WTC11 (cell line): ENCODE results near the gene TRIM9. TPM values are rescaled to one million over a fixed set of nuclear protein-coding genes. Genes with fewer than 3 reads are reported as not detected.

Experiments used
- ATAC-seq: fragments of 200-7000 bp; cut with Tn5 transposase; 2 replicates; pipeline ENCODE4 v1.10.0; 2021; ENCODE audit warnings: mild to moderate bottlenecking, moderate library complexity
- CTCF ChIA-PET: fragments of 300-600 bp; sonication (Branson Sonifier 250); formaldehyde crosslinking; loops from one replicate; lab custom pipeline; 2021; ENCODE audit warnings: antibody characterized with exemption; lab: Charles Lee
- POLR2A ChIA-PET: fragments of 350-600 bp; sonication (Branson Sonifier 250); formaldehyde crosslinking; loops from one replicate; lab custom pipeline; 2021; ENCODE audit warnings: antibody characterized with exemption; lab: Charles Lee
- DNase-seq: peaks from one replicate; pipeline ENCODE4 v3.0.0; 2021; ENCODE audit warnings: low spot score
- H3K27ac Mint-ChIP-seq: 2 replicates; pipeline ENCODE4 v1.8.0; 2021; ENCODE audit warnings: mixed read lengths
- H3K27me3 Mint-ChIP-seq: 2 replicates; pipeline ENCODE4 v1.8.0; 2021; ENCODE audit warnings: low read depth, mild to moderate bottlenecking, moderate library complexity, mixed read lengths
- H3K36me3 Mint-ChIP-seq: 2 replicates; pipeline ENCODE4 v1.8.0; 2021; ENCODE audit warnings: mixed read lengths
- H3K4me1 Mint-ChIP-seq: 2 replicates; pipeline ENCODE4 v1.8.0; 2022; ENCODE audit warnings: mixed read lengths
- H3K4me3 Mint-ChIP-seq: 2 replicates; pipeline ENCODE4 v1.8.0; 2021; ENCODE audit warnings: mild to moderate bottlenecking, moderate library complexity, mixed read lengths
- H3K9me3 Mint-ChIP-seq: 2 replicates; pipeline ENCODE4 v1.8.0; 2021; ENCODE audit warnings: mixed read lengths
- ARID4B ChIP-seq: sonication (generic); formaldehyde crosslinking; IDR thresholded peaks from 2 replicates; pipeline ENCODE4 v1.8.0; 2023; ENCODE audit warnings: missing genetic modification reagents, mild to moderate bottlenecking, borderline replicate concordance
- ATF2 ChIP-seq: sonication (generic); formaldehyde crosslinking; IDR thresholded peaks from 2 replicates; pipeline ENCODE4 v1.8.1; 2022; ENCODE audit warnings: low read depth, missing genetic modification reagents, borderline replicate concordance
- CREB1 ChIP-seq: sonication (generic); formaldehyde crosslinking; IDR thresholded peaks from 2 replicates; pipeline ENCODE4 v1.8.0; 2023; ENCODE audit warnings: mild to moderate bottlenecking, missing genetic modification reagents
- ELF4 ChIP-seq: sonication (generic); formaldehyde crosslinking; IDR thresholded peaks from 2 replicates; pipeline ENCODE4 v1.8.1; 2022; ENCODE audit warnings: low read depth, mild to moderate bottlenecking, moderate library complexity, missing genetic modification reagents
- EMX1 ChIP-seq: fragments of 250-450 bp; sonication (Bioruptor Pico); IDR thresholded peaks from 2 replicates; pipeline ENCODE4 v1.8.0; 2021; ENCODE audit warnings: mild to moderate bottlenecking
- GABPB1 ChIP-seq: sonication (generic); formaldehyde crosslinking; IDR thresholded peaks from 2 replicates; pipeline ENCODE4 v1.8.1; 2023; ENCODE audit warnings: mild to moderate bottlenecking, missing genetic modification reagents
- HMGA2 ChIP-seq: fragments of 250-450 bp; sonication (Bioruptor Pico); IDR thresholded peaks from 2 replicates; pipeline ENCODE4 v1.4.0; 2021; ENCODE audit warnings: mild to moderate bottlenecking, moderate library complexity
- MYBL2 ChIP-seq: sonication (generic); formaldehyde crosslinking; IDR thresholded peaks from 2 replicates; pipeline ENCODE4 v1.8.1; 2023; ENCODE audit warnings: mild to moderate bottlenecking, moderate library complexity, missing genetic modification reagents
- NR1H2 ChIP-seq: sonication (generic); formaldehyde crosslinking; IDR thresholded peaks from 2 replicates; pipeline ENCODE4 v1.9.0; 2021; ENCODE audit warnings: mild to moderate bottlenecking, moderate library complexity, missing genetic modification reagents
- RELA ChIP-seq: sonication (generic); formaldehyde crosslinking; IDR thresholded peaks from 2 replicates; pipeline ENCODE4 v1.8.1; 2022; ENCODE audit warnings: missing genetic modification reagents, mild to moderate bottlenecking, borderline replicate concordance
- TCF7 ChIP-seq: sonication (generic); formaldehyde crosslinking; IDR thresholded peaks from 2 replicates; pipeline ENCODE4 v1.8.0; 2022; ENCODE audit warnings: mild to moderate bottlenecking, low read depth, missing genetic modification reagents, moderate library complexity
- USF2 ChIP-seq: sonication (generic); formaldehyde crosslinking; IDR thresholded peaks from 2 replicates; pipeline ENCODE4 v1.8.1; 2023; ENCODE audit warnings: mild to moderate bottlenecking, missing genetic modification reagents, moderate library complexity
- ZBTB43 ChIP-seq: sonication (generic); formaldehyde crosslinking; IDR thresholded peaks from 2 replicates; pipeline ENCODE4 v1.8.1; 2023; ENCODE audit warnings: mild to moderate bottlenecking, missing genetic modification reagents
- ZNF317 ChIP-seq: sonication (generic); formaldehyde crosslinking; IDR thresholded peaks from 2 replicates; pipeline ENCODE4 v1.8.1; 2023; ENCODE audit warnings: low read depth, mild to moderate bottlenecking, moderate library complexity, missing genetic modification reagents, borderline replicate concordance
- ZNF423 ChIP-seq: fragments of 250-450 bp; sonication (Bioruptor Pico); IDR thresholded peaks from 2 replicates; pipeline ENCODE4 v2.1.2; 2022; ENCODE audit warnings: mild to moderate bottlenecking, moderate library complexity
- ZNF512 ChIP-seq: sonication (generic); formaldehyde crosslinking; IDR thresholded peaks from 2 replicates; pipeline ENCODE4 v1.8.1; 2022; ENCODE audit warnings: missing genetic modification reagents, borderline replicate concordance
- ZNF671 ChIP-seq: fragments of 250-450 bp; sonication (Bioruptor Pico); IDR thresholded peaks from 2 replicates; pipeline ENCODE4 v1.8.0; 2021; ENCODE audit warnings: mild to moderate bottlenecking
- total RNA-seq: library from RNA; stranded (reverse); gene quantifications from 3 replicates; pipeline ENCODE4 v1.2.3, GENCODE V29; 2021

TRIM9 gene
- total RNA-seq, 1 experiment from 2014 or later = 4.0 TPM

DNA sequence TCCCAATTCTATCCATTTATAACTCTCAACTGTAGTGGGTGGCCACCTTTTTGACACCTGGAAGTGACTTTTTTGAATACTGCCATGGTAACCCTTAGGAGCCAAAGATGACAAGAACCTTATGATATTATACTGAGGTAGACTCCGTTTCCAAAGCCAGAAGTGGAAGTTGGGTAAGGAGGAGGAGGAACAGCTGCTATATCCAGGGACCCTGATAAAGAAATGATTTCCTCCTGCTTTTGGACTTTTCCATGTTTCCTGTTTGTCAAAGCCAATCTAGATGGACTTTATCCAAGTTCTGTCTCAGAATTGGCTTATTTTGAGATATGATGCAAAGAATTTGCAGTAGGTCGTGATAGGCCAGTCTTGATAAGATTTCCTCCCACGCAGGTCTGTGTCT lies 14.3 kb downstream of the TRIM9 start:
- ChIA-PET CTCF (no interaction called here), POLR2A (no interaction called here)
- no peaks in the 10 kb centered on the region for H3K4me1 Mint-ChIP-seq
- H3K9me3 Mint-ChIP-seq = no peaks in the 10 kb centered on the region
- no peak overlapping the region for H3K27ac Mint-ChIP-seq
- no peaks in the 10 kb centered on the region for H3K36me3 Mint-ChIP-seq
- H3K27me3 Mint-ChIP-seq = no peaks in the 10 kb centered on the region
- DNase-seq (no peak), ATAC-seq (no peak)
- no peak for TF ChIP-seq GABPB1
- no peak for TF ChIP-seq ZNF671 (CRISPR knock-in tag)
- no peak for TF ChIP-seq ATF2 (CRISPR knock-in tag)
- no peak for TF ChIP-seq TCF7 (CRISPR knock-in tag)
- TF ChIP-seq ARID4B (CRISPR knock-in tag) = no peak
- no peak for TF ChIP-seq USF2 (CRISPR knock-in tag)
- no peak for TF ChIP-seq ZNF317
- no peak for TF ChIP-seq HMGA2 (CRISPR knock-in tag)
- TF ChIP-seq CREB1 (CRISPR knock-in tag) = no peak
- no peak for TF ChIP-seq RELA (CRISPR knock-in tag)
- no peak overlapping the region for H3K4me3 Mint-ChIP-seq

GRCh38 chr14:51079489-51079888 lies 15.4 kb downstream of the TRIM9 start:
- Mint-ChIP-seq H3K27me3 (no peaks in the 10 kb centered on the region), H3K4me3 (no peak overlapping the region), H3K9me3 (no peaks in the 10 kb centered on the region), H3K27ac (no peak overlapping the region), H3K4me1 (no peaks in the 10 kb centered on the region), H3K36me3 (no peaks in the 10 kb centered on the region)
- TF ChIP-seq ZBTB43 (CRISPR knock-in tag) (no peak), NR1H2 (no peak), ZNF423 (CRISPR knock-in tag) (no peak), MYBL2 (CRISPR knock-in tag) (no peak)
- POLR2A ChIA-PET = no interaction called here
- no peak for ATAC-seq
- CTCF ChIA-PET = no interaction called here
- DNase-seq = no peak

- POLR2A ChIA-PET = no interaction called here
Observed at GRCh38 chr14:51079085-51079484, 15.8 kb downstream of the TRIM9 start.

More at GRCh38 chr14:51079085-51079484, 15.8 kb downstream of the TRIM9 start:
- Mint-ChIP-seq H3K27ac (no peak overlapping the region), H3K36me3 (no peaks in the 10 kb centered on the region), H3K27me3 (no peaks in the 10 kb centered on the region), H3K4me3 (no peak overlapping the region), H3K9me3 (no peaks in the 10 kb centered on the region), H3K4me1 (no peaks in the 10 kb centered on the region)
- ATAC-seq (no peak), DNase-seq (no peak)
- CTCF ChIA-PET = no interaction called here
- no peak for TF ChIP-seq HMGA2 (CRISPR knock-in tag)
- TF ChIP-seq ELF4 (CRISPR knock-in tag) = no peak
- TF ChIP-seq EMX1 (CRISPR knock-in tag) = no peak
- TF ChIP-seq ZNF512 = no peak
